GM19025 (cell line): Measurements from ENCODE around the gene SLC2A10.

Experiments
- ATAC-seq: cut with Tn5 transposase; IDR thresholded peaks from one replicate; pipeline ENCODE4 v1.9.1; 2021; ENCODE audit warnings: mild to moderate bottlenecking, low read depth, moderate library complexity; ENCODE audit not compliant: unreplicated experiment

SLC2A10 gene

GRCh38 chr20:46724343-46724959 lies 15.0 kb downstream of the SLC2A10 start:
- ATAC-seq: no peak

- ATAC-seq: no peak
These were observed 16.0 kb downstream of the SLC2A10 start for GRCh38 chr20:46725186-46726165.

- no peak for ATAC-seq
These were observed 22.3 kb downstream of the SLC2A10 start for GRCh38 chr20:46731770-46732169.

- ATAC-seq: no peak
These were observed 26.0 kb downstream of the SLC2A10 start for GRCh38 chr20:46735436-46735835.

- ATAC-seq: no peak
These were observed 30.2 kb downstream of the SLC2A10 start for GRCh38 chr20:46739431-46740213.

GRCh38 chr20:46740214-46740609 lies 30.8 kb downstream of the SLC2A10 start:
- no peak for ATAC-seq

GRCh38 chr20:46741924-46742668 lies 32.6 kb downstream of the SLC2A10 start:
- ATAC-seq: no peak

GRCh38 chr20:46742669-46743045 lies 33.2 kb downstream of the SLC2A10 start:
- ATAC-seq: no peak

- no peak for ATAC-seq
These were observed 33.6 kb downstream of the SLC2A10 start for GRCh38 chr20:46743088-46743487.

- ATAC-seq: no peak
These were observed 37.6 kb downstream of the SLC2A10 start for GRCh38 chr20:46746956-46747526.

GRCh38 chr20:46749147-46749546 lies 39.7 kb downstream of the SLC2A10 start:
- ATAC-seq: no peak

GRCh38 chr20:46751856-46752255 lies 42.4 kb downstream of the SLC2A10 start:
- no peak for ATAC-seq

GRCh38 chr20:46752728-46753127 lies 43.3 kb downstream of the SLC2A10 start:
- ATAC-seq: no peak

- no peak for ATAC-seq
These were observed 46.3 kb downstream of the SLC2A10 start for GRCh38 chr20:46755483-46756413.

GRCh38 chr20:46756419-46756818 lies 47.0 kb downstream of the SLC2A10 start:
- ATAC-seq: no peak

GRCh38 chr20:46757135-46757534 lies 47.7 kb downstream of the SLC2A10 start:
- no peak for ATAC-seq

GRCh38 chr20:46757754-46758678 lies 48.6 kb downstream of the SLC2A10 start:
- no peak for ATAC-seq
